NCI-H2171 treated with DMSO at 0.1 percent for 48 hours (cell line): ENCODE results near the gene DBN1.

Experiments
- DNase-seq: peaks from one replicate; lab custom pipeline; 2025; lab: John Stamatoyannopoulos, UW

DBN1 gene

GRCh38 chr5:177443144-177443983 is 30.1 kb downstream of the DBN1 start:
- DNase-seq, result no peak

DNA sequence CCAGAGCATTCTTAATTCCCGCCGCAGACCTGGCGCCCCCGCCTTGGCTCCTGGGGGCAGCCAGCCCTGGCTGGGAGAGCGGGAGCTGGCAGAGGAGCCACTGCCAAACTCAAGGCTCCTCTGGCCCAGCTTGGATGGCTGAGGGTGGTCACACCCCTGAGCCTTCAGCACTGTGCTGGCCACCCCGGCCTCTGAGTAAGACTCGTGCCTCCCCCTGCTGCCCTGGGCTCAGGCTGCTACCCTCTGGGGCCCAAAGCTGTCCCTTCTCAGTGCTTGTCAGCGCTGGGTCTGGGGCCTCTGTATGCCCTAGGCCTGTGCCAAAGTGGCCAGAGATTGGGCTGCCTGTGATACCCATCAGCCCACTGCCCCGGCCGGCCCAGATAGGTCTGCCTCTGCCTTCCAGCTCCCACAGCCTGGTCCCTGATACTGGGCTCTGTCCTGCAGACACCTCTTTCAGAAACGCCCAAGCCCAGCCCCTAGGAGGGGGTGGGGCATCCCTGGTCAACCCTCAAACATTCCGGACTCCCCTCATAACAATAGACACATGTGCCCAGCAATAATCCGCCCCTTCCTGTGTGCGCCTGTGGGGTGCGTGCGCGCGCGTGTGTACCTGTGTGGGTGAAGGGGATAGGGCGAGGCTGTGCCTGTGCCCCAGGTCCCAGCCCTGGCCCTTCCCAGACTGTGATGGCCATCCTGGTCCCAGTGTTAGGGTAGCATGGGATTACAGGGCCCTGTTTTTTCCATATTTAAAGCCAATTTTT is 31.2 kb downstream of the DBN1 start:
- no peak for DNase-seq

DNA sequence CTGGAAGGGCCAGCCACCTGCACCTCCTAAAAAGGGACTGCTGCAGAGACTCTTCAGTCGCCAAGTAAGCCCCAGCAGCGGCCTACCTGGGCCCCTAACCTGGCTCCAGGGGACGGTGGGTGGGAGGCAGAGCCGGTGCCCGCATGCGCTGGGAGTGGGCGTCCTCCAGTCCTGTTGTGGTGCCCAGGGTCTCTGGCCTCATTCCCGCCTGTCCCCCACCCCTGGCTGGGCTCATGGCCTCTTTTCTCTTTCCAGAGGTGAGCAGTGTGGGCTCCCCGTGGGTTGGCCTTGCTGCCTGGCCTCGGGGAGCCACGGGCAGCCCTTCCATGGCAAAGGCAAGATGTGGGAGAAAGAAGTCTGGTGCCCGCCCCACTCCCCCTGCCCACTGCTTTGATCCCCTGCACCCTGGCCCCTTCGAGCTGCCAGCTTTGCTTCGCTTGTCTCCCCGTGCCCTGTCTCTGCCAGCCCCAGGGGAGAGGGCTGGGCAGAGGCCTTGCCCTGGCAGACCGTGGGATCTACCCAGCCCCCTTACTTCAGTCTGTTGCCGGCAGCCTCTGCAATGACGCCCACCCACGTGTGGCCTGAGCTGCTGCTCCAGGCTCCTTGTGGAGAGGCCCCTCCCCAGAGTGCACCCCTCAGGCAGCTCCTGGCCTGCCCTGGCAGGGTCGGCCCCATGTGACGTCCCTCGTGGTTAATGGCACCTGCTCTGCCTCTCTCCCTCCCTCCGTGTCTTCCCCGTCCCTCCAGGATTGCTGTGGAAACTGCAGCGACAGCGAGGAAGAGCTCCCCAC is 32.2 kb downstream of the DBN1 start:
- DNase-seq, result no peak

DNA sequence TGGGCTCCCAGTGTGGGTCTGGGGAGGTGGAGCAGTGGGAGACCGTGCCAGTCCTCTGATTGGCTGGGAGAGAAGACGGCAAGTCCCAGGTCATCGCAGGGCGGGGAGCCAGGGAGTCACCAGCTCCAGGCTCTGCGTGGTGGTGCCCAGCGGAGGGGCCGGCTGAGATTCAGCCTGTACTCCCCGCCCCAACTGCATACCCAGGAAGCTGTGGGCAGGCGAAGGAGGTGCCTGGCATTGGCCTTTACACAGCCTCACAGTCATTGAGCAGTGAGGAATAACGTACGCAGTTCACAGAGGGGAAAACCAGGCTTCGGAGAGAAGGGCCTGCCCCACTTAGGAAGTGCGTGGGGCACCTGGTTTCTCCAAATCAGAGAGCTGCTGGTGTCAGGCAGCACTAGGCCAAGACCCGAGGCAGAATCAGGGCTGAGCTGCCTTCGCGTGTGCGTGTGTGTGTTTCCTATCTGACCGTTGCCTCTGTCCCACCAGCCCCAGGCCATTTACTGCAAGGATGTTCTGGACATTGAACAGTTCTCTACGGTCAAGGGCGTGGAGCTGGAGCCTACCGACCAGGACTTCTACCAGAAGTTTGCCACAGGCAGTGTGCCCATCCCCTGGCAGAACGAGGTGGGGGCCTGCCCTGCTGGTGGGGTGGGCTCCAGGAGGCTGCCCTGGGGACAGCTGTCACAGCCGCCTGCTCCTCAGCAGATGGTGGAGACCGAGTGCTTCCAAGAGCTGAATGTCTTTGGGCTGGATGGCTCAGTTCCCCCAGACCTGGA is 33.0 kb downstream of the DBN1 start:
- no peak for DNase-seq

- DNase-seq, result no peak
These were observed 33.8 kb downstream of the DBN1 start for GRCh38 chr5:177439518-177440053.

- DNase-seq, result no peak
These were observed 35.0 kb downstream of the DBN1 start for GRCh38 chr5:177438468-177438867.

DNA sequence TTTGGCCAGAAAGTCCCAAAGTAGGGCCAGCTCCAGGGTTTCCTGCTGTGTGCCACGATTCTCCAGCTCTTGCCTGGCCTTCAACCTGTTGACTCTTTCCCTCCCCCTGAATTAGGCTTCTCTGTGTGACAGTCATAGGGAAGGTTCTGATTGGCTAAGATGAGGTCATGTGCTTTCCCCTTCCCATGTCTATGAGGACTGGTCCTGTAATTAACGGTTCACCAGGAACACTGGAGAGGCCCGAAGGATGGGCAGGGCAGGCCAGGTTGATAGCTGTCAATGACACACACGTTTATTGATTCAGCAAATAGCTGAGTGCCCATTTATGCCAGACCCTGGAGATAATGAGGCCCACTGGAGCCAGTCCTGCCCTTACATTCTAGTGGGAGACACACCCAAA is 35.8 kb downstream of the DBN1 start:
- no peak for DNase-seq

DNA sequence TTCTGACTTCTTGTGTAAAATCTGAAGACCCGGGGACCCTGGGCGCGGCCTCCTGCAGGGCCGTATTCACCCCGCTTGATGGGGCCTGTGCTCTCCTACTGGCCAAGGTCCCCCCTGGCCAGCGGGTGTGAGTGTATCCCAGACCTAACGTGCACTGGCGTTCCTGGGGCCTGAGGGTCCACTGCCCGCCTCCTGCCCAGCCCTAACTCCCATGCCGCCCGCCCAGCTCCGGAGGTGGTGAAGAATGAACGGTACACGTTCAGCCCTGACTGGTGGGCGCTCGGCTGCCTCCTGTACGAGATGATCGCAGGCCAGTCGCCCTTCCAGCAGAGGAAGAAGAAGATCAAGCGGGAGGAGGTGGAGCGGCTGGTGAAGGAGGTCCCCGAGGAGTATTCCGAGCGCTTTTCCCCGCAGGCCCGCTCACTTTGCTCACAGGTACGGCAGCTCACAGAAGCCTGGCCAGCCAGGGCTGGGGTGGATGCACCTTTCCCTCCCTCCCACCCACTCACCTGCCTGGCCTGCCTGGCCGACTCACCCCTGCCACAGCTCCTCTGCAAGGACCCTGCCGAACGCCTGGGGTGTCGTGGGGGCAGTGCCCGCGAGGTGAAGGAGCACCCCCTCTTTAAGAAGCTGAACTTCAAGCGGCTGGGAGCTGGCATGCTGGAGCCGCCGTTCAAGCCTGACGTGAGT is 37.4 kb downstream of the DBN1 start:
- no peak for DNase-seq

DNA sequence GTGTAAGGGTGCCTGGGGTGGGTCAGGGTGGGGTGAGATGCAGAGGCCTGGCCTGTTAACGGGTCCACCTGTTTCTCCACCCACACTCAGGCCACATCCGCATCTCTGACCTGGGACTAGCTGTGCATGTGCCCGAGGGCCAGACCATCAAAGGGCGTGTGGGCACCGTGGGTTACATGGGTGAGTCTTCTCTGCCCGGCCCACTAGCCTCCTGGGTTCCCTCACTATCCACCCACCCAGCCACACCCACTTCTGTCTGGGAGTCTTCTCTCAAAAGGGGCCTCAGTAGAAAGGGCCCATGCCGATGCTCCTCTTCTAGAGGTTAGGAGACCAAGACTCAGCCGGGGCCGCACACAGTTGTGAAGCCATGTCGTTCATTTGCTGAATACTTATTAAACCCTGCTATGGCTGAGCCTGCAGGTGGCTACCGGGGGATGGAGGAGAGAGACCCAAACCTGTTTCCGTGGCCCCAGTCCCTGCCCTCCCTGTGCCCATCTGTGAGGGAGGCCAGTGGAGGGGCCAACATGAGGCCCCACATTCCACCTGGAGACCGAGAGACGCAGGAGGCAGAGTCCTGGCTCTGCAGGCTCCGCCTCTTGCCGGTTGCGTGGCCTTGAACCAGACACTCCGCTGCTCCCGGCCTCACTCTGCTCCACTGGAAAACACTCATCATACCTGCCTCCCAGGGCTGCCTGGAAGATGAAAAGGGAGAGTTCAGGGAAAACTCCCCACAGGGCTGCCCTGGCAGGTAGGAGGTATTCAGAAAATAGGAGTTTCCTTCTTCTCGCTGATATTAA is 38.3 kb downstream of the DBN1 start:
- no peak for DNase-seq

DNA sequence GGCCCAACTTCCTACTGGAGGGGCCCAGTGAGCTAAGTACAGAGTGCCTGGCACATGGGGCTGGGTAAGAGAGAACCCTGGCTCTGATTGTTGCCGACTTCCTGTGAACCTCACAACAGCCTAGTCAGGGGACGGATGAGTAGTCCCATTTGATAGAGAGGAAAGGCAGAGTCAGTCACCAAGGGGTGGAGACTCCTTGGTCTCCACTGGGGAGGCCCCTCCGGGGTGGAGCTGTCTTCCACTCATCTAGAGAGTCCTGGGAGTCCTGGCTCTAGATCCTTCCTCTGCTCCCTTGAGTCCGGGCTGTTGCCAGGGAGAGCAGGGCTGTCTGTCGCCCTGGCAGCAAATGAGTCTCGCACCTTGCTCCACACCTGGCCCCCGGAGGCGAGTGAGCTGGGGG is 39.0 kb downstream of the DBN1 start:
- no peak for DNase-seq

GRCh38 chr5:177433658-177434217 is 39.7 kb downstream of the DBN1 start:
- DNase-seq, result no peak

DNA sequence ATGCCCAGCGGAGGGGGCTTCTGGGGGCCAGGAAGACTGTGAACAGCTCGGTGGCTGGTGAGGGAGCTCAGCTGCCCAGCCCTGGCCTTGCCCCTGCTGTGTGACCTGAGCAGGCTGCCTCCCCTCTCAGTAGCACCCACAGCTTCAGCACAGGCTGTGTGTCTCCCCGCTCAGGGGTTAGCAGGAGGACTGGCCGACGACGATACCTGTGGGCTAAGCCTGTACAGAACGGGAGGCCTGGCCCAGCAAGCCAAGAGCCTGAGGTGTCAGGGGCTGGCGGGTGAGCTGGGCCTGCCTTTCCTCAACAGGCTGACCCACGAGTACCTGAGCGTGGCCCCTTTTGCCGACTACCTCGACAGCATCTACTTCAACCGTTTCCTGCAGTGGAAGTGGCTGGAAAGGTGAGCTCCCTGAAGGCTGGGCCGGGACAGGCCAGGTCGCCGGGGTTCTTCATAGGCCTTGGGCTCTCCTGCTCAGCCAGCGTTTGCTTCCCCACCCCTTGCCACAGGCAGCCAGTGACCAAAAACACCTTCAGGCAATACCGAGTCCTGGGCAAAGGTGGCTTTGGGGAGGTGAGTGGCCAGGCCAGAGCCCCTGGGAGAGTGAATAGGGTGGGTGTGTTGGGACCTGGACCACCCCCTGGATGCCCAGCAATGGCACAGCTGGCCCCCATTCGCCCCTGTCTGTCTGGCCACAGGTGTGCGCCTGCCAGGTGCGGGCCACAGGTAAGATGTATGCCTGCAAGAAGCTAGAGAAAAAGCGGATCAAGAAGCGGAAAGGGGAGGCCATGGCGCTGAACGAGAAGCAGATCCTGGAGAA is 40.4 kb downstream of the DBN1 start:
- no peak for DNase-seq

DNA sequence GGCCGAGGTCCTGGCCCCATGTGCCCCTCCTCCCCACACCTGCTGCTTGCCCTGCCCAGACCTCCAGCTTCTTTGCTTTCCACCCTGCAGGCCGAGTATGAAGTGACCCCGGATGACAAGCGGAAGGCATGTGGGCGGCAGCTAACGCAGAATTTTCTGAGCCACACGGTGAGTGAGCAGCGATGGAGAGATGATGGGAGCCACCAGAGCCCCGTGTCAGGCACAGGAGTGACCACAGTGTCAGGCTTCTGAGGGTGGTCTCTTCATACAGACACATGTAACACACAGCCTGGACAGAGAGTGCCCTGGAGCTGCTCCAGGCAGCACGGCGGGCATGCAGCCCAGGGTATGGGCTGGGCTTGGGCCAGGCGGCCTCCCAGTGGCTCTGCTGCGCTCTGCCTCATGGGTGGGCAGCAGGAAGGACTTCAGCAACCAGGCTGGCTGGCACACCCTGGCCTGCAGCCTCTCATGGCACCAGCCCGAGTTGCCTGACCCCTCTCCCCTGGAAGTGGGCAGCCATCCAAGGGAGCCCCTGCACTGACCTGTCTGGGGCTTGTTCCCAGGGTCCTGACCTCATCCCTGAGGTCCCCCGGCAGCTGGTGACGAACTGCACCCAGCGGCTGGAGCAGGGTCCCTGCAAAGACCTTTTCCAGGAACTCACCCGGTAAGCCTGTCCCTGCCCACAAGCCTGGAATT is 41.1 kb downstream of the DBN1 start:
- DNase-seq, result no peak

DNA sequence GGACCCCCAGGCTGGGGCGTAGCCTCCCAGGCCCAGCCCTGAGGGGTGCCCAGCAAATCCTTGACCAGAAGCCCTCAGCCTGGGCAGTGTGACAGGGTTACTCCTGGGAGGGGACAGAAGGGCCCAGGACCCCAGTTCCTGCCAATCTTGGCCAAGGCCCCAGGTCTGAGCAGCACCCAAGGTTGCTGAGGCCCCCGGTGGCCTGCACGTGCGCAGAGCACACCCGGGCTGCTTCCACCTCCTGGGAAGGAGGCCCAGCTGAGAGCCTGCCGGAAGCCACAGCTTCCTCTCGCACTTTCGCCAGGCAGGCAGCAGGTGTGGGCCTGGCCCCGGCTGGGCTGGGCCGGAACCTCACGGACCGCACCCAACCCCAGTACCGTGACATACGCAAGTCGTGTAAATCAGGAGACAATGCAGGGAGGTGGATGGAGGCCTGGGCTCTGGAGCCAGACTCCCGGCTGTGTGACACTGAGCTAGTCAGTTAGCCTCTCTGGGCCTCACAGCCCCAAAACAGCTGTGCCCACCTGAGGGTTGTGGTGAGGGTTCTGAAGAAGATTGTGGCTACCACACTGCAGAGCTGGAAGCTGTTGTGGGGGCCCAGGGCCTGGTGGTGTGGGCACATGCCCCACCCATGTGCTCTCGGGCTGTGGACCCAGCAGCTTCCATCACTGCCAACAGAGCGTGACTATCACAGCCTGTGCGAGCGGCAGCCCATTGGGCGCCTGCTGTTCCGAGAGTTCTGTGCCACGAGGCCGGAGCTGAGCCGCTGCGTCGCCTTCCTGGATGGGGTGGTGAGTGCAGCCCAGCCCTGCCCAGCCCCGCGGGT is 41.9 kb downstream of the DBN1 start:
- DNase-seq, result no peak

DNA sequence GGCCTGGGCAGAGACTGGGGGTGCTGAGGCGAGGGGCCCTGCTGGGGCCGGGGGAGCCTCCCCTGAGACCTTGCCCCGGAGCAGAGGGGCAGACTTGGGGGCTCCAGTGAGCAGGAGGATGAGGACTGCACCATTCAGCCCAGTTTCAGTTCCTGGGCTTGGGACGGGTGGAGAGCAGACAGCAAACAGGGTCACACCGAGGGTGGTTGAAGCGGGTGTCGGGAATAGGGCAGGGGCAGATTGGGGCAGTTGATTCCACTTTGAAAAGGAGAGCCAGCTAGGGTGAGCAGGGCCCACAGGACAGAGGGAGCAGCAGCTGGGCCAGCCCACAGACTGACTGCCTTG is 42.5 kb downstream of the DBN1 start:
- DNase-seq, result no peak

DNA sequence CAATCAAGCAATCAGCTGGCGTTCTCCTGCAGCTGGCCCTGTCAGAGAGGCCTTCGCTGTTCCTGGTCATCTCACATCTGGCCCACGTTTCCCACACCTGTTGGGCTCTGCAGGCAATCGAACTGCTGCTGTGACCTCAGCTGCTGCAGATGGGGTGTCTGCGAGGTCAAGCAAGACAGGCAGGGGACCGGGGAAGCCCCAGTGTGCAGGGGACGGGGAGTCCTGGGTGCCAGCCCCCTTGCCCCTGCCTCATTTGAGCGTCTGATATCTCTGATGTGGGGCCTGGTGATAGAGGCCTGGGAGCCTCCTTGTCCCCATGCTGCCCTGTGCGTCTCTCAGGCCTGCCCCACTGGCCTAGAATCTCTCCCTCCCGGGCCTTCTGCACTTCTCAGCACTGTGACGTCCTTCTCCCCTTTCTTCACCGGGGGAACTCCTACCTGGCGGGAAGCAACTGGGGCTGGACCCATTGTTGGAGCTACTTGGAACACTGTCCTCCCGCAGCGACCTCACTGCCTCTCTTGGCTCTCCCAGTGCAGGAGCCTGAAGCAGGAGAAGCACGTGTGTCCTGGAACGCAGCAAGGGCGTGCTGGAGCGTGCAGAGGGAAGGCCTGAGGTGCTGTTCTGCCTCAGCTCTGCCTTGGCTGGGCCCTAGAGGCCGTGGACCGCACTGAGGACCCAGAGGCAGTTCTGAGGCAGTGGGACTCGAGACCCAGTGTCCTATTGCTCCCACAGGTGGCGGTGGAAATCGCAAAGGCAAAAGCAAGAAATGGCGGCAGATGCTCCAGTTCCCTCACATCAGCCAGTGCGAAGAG is 43.1 kb downstream of the DBN1 start:
- no peak for DNase-seq
